HEK293 (cell line): ENCODE data around the gene IMPDH1.

ENCODE experiments used
- CTCF ChIA-PET: fragments of 350-600 bp; formaldehyde crosslinking; extraction: SDS; loops from one replicate; lab custom pipeline; 2021; ENCODE audit warnings: antibody characterized with exemption; lab: Yijun Ruan, JAX
- POLR2A ChIA-PET: fragments of 300-600 bp; formaldehyde crosslinking; extraction: SDS; loops from one replicate; lab custom pipeline; 2020; ENCODE audit warnings: antibody characterized with exemption, inconsistent platforms; lab: Yijun Ruan, JAX
- H3K27ac ChIP-seq: fragments of 200-500 bp; sonication (Bioruptor generic); 2 replicates; pipeline ENCODE4 v1.5.1; 2014; ENCODE audit warnings: low read depth, low read length, control low read depth, inconsistent platforms; ENCODE audit errors: extremely low read depth
- H3K36me3 ChIP-seq, 2 experiments: fragments of 200-500 bp in 1 of 2; sonication (Bioruptor generic) in 1 of 2; 1 replicate in 1 of 2; 2 replicates in 1 of 2; pipeline ENCODE4 v1.5.1; 2014 to 2017; ENCODE audit warnings: inconsistent platforms in 2 of 2, low read length in 2 of 2; ENCODE audit not compliant: control insufficient read depth in 2 of 2, insufficient read depth in 1 of 2
- H3K4me1 ChIP-seq: fragments of 200-500 bp; sonication (Bioruptor generic); 2 replicates; pipeline ENCODE4 v1.5.1; 2014; ENCODE audit warnings: mild to moderate bottlenecking, low read length, inconsistent platforms; ENCODE audit not compliant: control insufficient read depth, insufficient read depth
- H3K4me3 ChIP-seq: 2 replicates; pipeline ENCODE4 v1.5.1; 2011; ENCODE audit warnings: low read depth, mild to moderate bottlenecking, control low read depth, low read length, moderate library complexity
- H3K9me3 ChIP-seq: fragments of 200-500 bp; sonication (Bioruptor generic); 2 replicates; pipeline ENCODE4 v1.5.1; 2014; ENCODE audit warnings: low read depth, low read length, inconsistent platforms; ENCODE audit not compliant: control insufficient read depth, insufficient read depth
- GLI4 ChIP-seq: fragments of 450-650 bp; formaldehyde crosslinking; IDR thresholded peaks from 2 replicates; pipeline ENCODE4 v1.5.1; 2016; ENCODE audit warnings: missing biosample characterization, missing genetic modification characterization
- GLIS2 ChIP-seq: fragments of 450-650 bp; formaldehyde crosslinking; IDR thresholded peaks from 2 replicates; pipeline ENCODE4 v1.5.1; 2016; ENCODE audit warnings: missing biosample characterization, missing genetic modification characterization
- INSM2 ChIP-seq: fragments of 450-650 bp; formaldehyde crosslinking; IDR thresholded peaks from 2 replicates; pipeline ENCODE4 v1.5.1; 2016; ENCODE audit warnings: missing biosample characterization, missing genetic modification characterization
- KLF10 ChIP-seq: fragments of 450-650 bp; IDR thresholded peaks from 2 replicates; pipeline ENCODE4 v1.5.1; 2018; ENCODE audit warnings: missing biosample characterization, mild to moderate bottlenecking, missing genetic modification characterization
- KLF17 ChIP-seq: fragments of 450-650 bp; formaldehyde crosslinking; IDR thresholded peaks from 2 replicates; pipeline ENCODE4 v1.5.1; 2016; ENCODE audit warnings: missing biosample characterization, missing genetic modification characterization
- PRDM10 ChIP-seq: fragments of 450-650 bp; formaldehyde crosslinking; IDR thresholded peaks from 2 replicates; pipeline ENCODE4 v1.5.1; 2016; ENCODE audit warnings: missing biosample characterization, missing genetic modification characterization
- SCRT2 ChIP-seq: fragments of 450-650 bp; formaldehyde crosslinking; IDR thresholded peaks from 2 replicates; pipeline ENCODE4 v1.5.1; 2016; ENCODE audit warnings: missing biosample characterization, missing genetic modification characterization
- TSHZ1 ChIP-seq: fragments of 450-650 bp; formaldehyde crosslinking; IDR thresholded peaks from 2 replicates; pipeline ENCODE4 v1.5.1; 2016; ENCODE audit warnings: missing biosample characterization, missing genetic modification characterization, borderline replicate concordance
- ZNF148 ChIP-seq: fragments of 450-650 bp; formaldehyde crosslinking; IDR thresholded peaks from 2 replicates; pipeline ENCODE4 v1.5.0; 2017; ENCODE audit warnings: missing biosample characterization, missing genetic modification characterization, borderline replicate concordance
- ZNF521 ChIP-seq: fragments of 450-650 bp; formaldehyde crosslinking; IDR thresholded peaks from 2 replicates; pipeline ENCODE4 v1.5.1; 2017; ENCODE audit warnings: missing biosample characterization, mild to moderate bottlenecking, missing genetic modification characterization
- ZNF645 ChIP-seq: fragments of 450-650 bp; formaldehyde crosslinking; IDR thresholded peaks from 2 replicates; pipeline ENCODE4; 2016; ENCODE audit warnings: missing biosample characterization, missing genetic modification characterization
- ZSCAN5A ChIP-seq: fragments of 450-650 bp; formaldehyde crosslinking; IDR thresholded peaks from 2 replicates; pipeline ENCODE4 v1.5.1; 2016; ENCODE audit warnings: missing biosample characterization, missing genetic modification characterization

IMPDH1 gene

GRCh38 chr7:128359336-128359735 is 50.4 kb downstream of the IMPDH1 start (continued):
- TF ChIP-seq ZNF645 (no peak), PRDM10 (no peak), KLF10 (no peak), ZNF521 (no peak), GLIS2 (tag by site-specific recombination) (no peak), ZSCAN5A (tag by site-specific recombination) (no peak)
- TF ChIP-seq, all 188 proteins: peak for 0

GRCh38 chr7:128358233-128358632 is 51.5 kb downstream of the IMPDH1 start:
- Histone ChIP-seq H3K27ac (no peak overlapping the region), H3K4me1 (no peaks in the 10 kb centered on the region; the same call in 1 of the 2 replicates), H3K9me3 (no peaks in the 10 kb centered on the region), H3K4me3 (no peak overlapping the region), H3K36me3 (no peaks in the 10 kb centered on the region)
- CTCF ChIA-PET: interaction anchor here (0.5 to 3.9 kb wide), 8 partner anchors 10 to 101 kb away, joined by 3 to 28 read pairs (median 4); no protein-coding TSS in a partner anchor
- POLR2A ChIA-PET: interaction anchor here (1.6 kb wide), 1 partner anchor 15 kb away, joined by 4 read pairs; the partner anchor contains the start of gene RBM28
- no peak for TF ChIP-seq KLF17 (tag by site-specific recombination)
- TF ChIP-seq TSHZ1: no peak
- TF ChIP-seq GLI4 (tag by site-specific recombination): no peak
- TF ChIP-seq INSM2 (tag by site-specific recombination): no peak
- TF ChIP-seq SCRT2 (tag by site-specific recombination): no peak
- TF ChIP-seq ZSCAN5A (tag by site-specific recombination): no peak
- no peak for TF ChIP-seq ZNF148 (tag by site-specific recombination)
